GM12878 (cell line): ENCODE data around the gene TMCC2. TPM values are rescaled to one million over a fixed set of nuclear protein-coding genes. Genes with fewer than 3 reads are reported as not detected.

Experiments used
- ATAC-seq: fragments of 200-7000 bp; cut with Tn5 transposase; 3 replicates; pipeline ENCODE4 v1.9.1; 2020; ENCODE audit warnings: mild to moderate bottlenecking, moderate library complexity
- BruUV-seq: library from RNA; stranded (reverse); fragments of 400-500 nt; replicated peaks from 2 replicates; lab custom pipeline; 2021; lab: Mats Ljungman, UMichigan
- CTCF ChIA-PET: fragments of 300-600 bp; sonication (Branson Sonifier 250); formaldehyde crosslinking; extraction: SDS; loops from one replicate; lab custom pipeline; 2021; ENCODE audit warnings: inconsistent platforms; lab: Yijun Ruan, JAX
- POLR2A ChIA-PET: fragments of 350-600 bp; formaldehyde crosslinking; extraction: SDS; loops from one replicate; lab custom pipeline; 2021; ENCODE audit warnings: inconsistent platforms; lab: Charles Lee
- RAD21 ChIA-PET: fragments of 300-600 bp; sonication (Branson Sonifier 250); formaldehyde crosslinking; loops from one replicate; lab custom pipeline; 2023; ENCODE audit warnings: antibody characterized with exemption; ENCODE audit not compliant: unreplicated experiment; lab: Charles Lee
- SMC1A ChIA-PET: fragments of 300-600 bp; sonication (Branson Sonifier 250); formaldehyde crosslinking; loops from one replicate; lab custom pipeline; 2023; ENCODE audit not compliant: unreplicated experiment, uncharacterized antibody; lab: Charles Lee
- DNase-seq: peaks from one replicate; pipeline ENCODE4 v3.0.0-alpha.2; 2011; ENCODE audit warnings: low read depth, low spot score
- FAIRE-seq: peaks from 3 replicates; lab custom pipeline; 2011; peaks lifted over from hg19 to GRCh38; lab: Jason Lieb, UNC
- H2AFZ ChIP-seq: 2 replicates; pipeline ENCODE4 v1.6.0; 2011; ENCODE audit warnings: low read depth, low read length, control low read depth; ENCODE audit not compliant: control insufficient read depth
- H3K27ac ChIP-seq: 2 replicates; pipeline ENCODE4 v1.5.1; 2011; ENCODE audit warnings: control low read depth; ENCODE audit not compliant: control insufficient read depth, insufficient read depth
- H3K27me3 ChIP-seq, 2 experiments: replicated peaks in 1 of 2; 2 replicates each; pipeline versions ENCODE4 v1.6.0 to v1.6.1; 2011; ENCODE audit warnings: low read length in 1 of 2; ENCODE audit not compliant: control insufficient read depth in 2 of 2, insufficient read depth in 2 of 2
- H3K36me3 ChIP-seq, 2 experiments: 2 replicates each; pipeline ENCODE4 v1.5.1; 2011; ENCODE audit warnings: low read length in 1 of 2; ENCODE audit not compliant: control insufficient read depth in 2 of 2, insufficient read depth in 2 of 2
- H3K4me1 ChIP-seq: 2 replicates; pipeline ENCODE4 v1.6.1; 2011; ENCODE audit warnings: mild to moderate bottlenecking, low read length, moderate library complexity, mixed read lengths; ENCODE audit not compliant: control insufficient read depth, insufficient read depth
- H3K4me2 ChIP-seq: 2 replicates; pipeline ENCODE4 v1.6.0; 2011; ENCODE audit warnings: control low read depth; ENCODE audit not compliant: control insufficient read depth, insufficient read depth
- H3K4me3 ChIP-seq: fragments of 200-600 bp; sonication (generic); 2 replicates; pipeline ENCODE4 v1.5.1; 2016
- H3K79me2 ChIP-seq: 2 replicates; pipeline ENCODE4 v1.6.0; 2011; ENCODE audit warnings: low read length; ENCODE audit not compliant: control insufficient read depth, insufficient read depth
- H3K9ac ChIP-seq: 2 replicates; pipeline ENCODE4 v1.8.0; 2011; ENCODE audit warnings: low read length, control low read depth, mixed read lengths; ENCODE audit not compliant: control insufficient read depth, insufficient read depth
- H3K9me3 ChIP-seq: replicated peaks from 3 replicates; pipeline ENCODE4 v1.5.1; 2011; ENCODE audit warnings: mild to moderate bottlenecking, low read length; ENCODE audit not compliant: control insufficient read depth, insufficient read depth
- H4K20me1 ChIP-seq: 2 replicates; pipeline ENCODE4 v1.6.0; 2011; ENCODE audit not compliant: control insufficient read depth, insufficient read depth
- ATF7 ChIP-seq: fragments of 450-650 bp; IDR thresholded peaks from 2 replicates; pipeline ENCODE4 v1.6.1; 2016; ENCODE audit warnings: low read depth, mild to moderate bottlenecking
- HDAC6 ChIP-seq: fragments of 200-600 bp; sonication (generic); IDR thresholded peaks from one replicate; pipeline ENCODE4 v1.8.0; 2017; ENCODE audit warnings: antibody characterized with exemption; ENCODE audit not compliant: unreplicated experiment
- MAX ChIP-seq: IDR thresholded peaks from 2 replicates; pipeline ENCODE4 v1.6.1; 2012; ENCODE audit warnings: low read depth, low read length, improper control_type of control experiment
- MYC ChIP-seq: IDR thresholded peaks from 2 replicates; pipeline ENCODE4 v1.6.1; 2011; ENCODE audit warnings: mild to moderate bottlenecking, low read length, moderate library complexity, inconsistent platforms; ENCODE audit not compliant: insufficient read depth, insufficient replicate concordance, insufficient read length, severe bottlenecking
- NBN ChIP-seq: fragments of 450-650 bp; IDR thresholded peaks from 2 replicates; pipeline ENCODE4 v1.6.1; 2016
- PKNOX1 ChIP-seq: fragments of 450-650 bp; IDR thresholded peaks from 2 replicates; pipeline ENCODE4 v1.6.1; 2016; ENCODE audit warnings: mild to moderate bottlenecking
- PML ChIP-seq: IDR thresholded peaks from 2 replicates; pipeline ENCODE4 v1.6.1; 2012; ENCODE audit warnings: low read length, inconsistent platforms
- RCOR1 ChIP-seq: conservative IDR thresholded peaks from 2 replicates; pipeline ENCODE4 v1.6.1; 2012; ENCODE audit warnings: low read depth, low read length, improper control_type of control experiment
- RELB ChIP-seq: fragments of 450-650 bp; IDR thresholded peaks from 2 replicates; pipeline ENCODE4 v1.6.1; 2017; ENCODE audit warnings: low read depth, mild to moderate bottlenecking, moderate library complexity
- TARDBP ChIP-seq: IDR thresholded peaks from 2 replicates; pipeline ENCODE4 v1.6.1; 2016; ENCODE audit warnings: borderline replicate concordance
- TBL1XR1 ChIP-seq: IDR thresholded peaks from 2 replicates; pipeline ENCODE4 v1.6.1; 2012; ENCODE audit warnings: low read depth, low read length, improper control_type of control experiment
- USF1 ChIP-seq: IDR thresholded peaks from 2 replicates; pipeline ENCODE4 v1.6.1; 2011; ENCODE audit warnings: borderline replicate concordance, low read depth, mild to moderate bottlenecking, moderate library complexity, mixed read lengths, low read length; ENCODE audit not compliant: insufficient read depth; ENCODE audit errors: extremely low read length
- YY1 ChIP-seq: IDR thresholded peaks from 2 replicates; pipeline ENCODE4 v1.6.1; 2011; ENCODE audit warnings: low read depth, mild to moderate bottlenecking, low read length
- ZBTB40 ChIP-seq: fragments of 450-650 bp; IDR thresholded peaks from 2 replicates; pipeline ENCODE4 v1.6.1; 2016; ENCODE audit warnings: mild to moderate bottlenecking, moderate library complexity, borderline replicate concordance
- ZNF207 ChIP-seq: fragments of 450-650 bp; IDR thresholded peaks from 2 replicates; pipeline ENCODE4 v1.6.1; 2014; ENCODE audit warnings: antibody characterized with exemption, mild to moderate bottlenecking, borderline replicate concordance
- ZNF24 ChIP-seq: fragments of 450-650 bp; IDR thresholded peaks from 2 replicates; pipeline ENCODE4 v1.6.1; 2017; ENCODE audit warnings: antibody characterized with exemption, mild to moderate bottlenecking
- WGBS: methylation state at CpG from one replicate; pipeline ENCODE4 v1.1.6; 2016; ENCODE audit warnings: low lambda C conversion rate; ENCODE audit not compliant: insufficient replicate concordance, insufficient coverage; ENCODE audit errors: missing lambda C conversion rate; 5-methylcytosine and 5-hydroxymethylcytosine counted together
- in situ Hi-C: fragments of 300-500 bp; cut with MboI; formaldehyde crosslinking; loops from 9 replicates; pipeline ENCODE4 v1.14.3; 2018; ENCODE audit warnings: mixed read lengths
- intact Hi-C: fragments of 100-400 bp; cut with micrococcal nuclease; formaldehyde crosslinking; loops from one replicate; pipeline ENCODE4 v1.14.2; 2022; ENCODE audit not compliant: unreplicated experiment
- polyA plus RNA-seq, 11 experiments: library from polyadenylated mRNA; depleted of rRNA in 4 of 11; unstranded in 6 of 11; stranded (reverse) in 5 of 11; fragments of >200 nt; fragmentation: Nextera tagmentation in 4 of 11; fragmentation: Illumina TruSeq in 1 of 11; extraction: Ambion mirVana in 4 of 11; extraction: Trizol in 1 of 11; gene quantifications; 1 replicate in 1 of 11; 2 replicates in 10 of 11; pipeline versions ENCODE4 v1.2.1 to v1.2.3, GENCODE V29; 2011 to 2016; ENCODE audit warnings: inconsistent platforms in 2 of 11, missing spikeins in 2 of 11, low read depth in 1 of 11
- total RNA-seq, 4 experiments: library from RNA; depleted of rRNA in 3 of 4; stranded (reverse); fragments of >200 nt in 3 of 4; fragmentation: Illumina TruSeq in 1 of 4; extraction: Trizol in 1 of 4; gene quantifications; 2 replicates each; pipeline versions ENCODE4 v1.2.1 to v1.2.3, GENCODE V29; 2013 to 2021

TMCC2 gene
- total and polyA plus RNA-seq, 10 of the 15 experiments (the other 5 are each of a cell fraction or from before 2014, with no cell fraction given), result 0.06 to 2.3 (median 0.76) TPM

- TF ChIP-seq ZNF24 (no peak), TARDBP (no peak), RCOR1 (no peak)
Observed at GRCh38 chr1:205187420-205187819, 40.3 kb upstream of the TMCC2 start (continued).

- ATAC-seq, result no peak
- intact Hi-C loops, result no loop called here
- Histone ChIP-seq H2AFZ (no peak overlapping the region), H3K27ac (no peak overlapping the region), H3K9me3 (no peaks in the 10 kb centered on the region), H3K79me2 (no peaks in the 10 kb centered on the region), H3K4me1 (no peaks in the 10 kb centered on the region), H3K27me3 (no peaks in the 10 kb centered on the region), H3K36me3 (no peaks in the 10 kb centered on the region), H3K4me3 (no peak overlapping the region), H3K4me2 (no peak overlapping the region), H4K20me1 (no peaks in the 10 kb centered on the region), H3K9ac (no peak overlapping the region)
- DNase-seq, result no peak
- ChIA-PET SMC1A (interaction anchor here (1.4 to 1.6 kb wide), 2 partner anchors 11 to 42 kb away, joined by 4 to 6 read pairs; no protein-coding TSS in a partner anchor), CTCF (interaction anchor here (1.4 to 2.5 kb wide), 2 partner anchors 11 to 15 kb away, joined by 4 to 5 read pairs; no protein-coding TSS in a partner anchor), POLR2A (interaction anchor here (0.6 kb wide), 1 partner anchor 188 kb away, joined by 3 read pairs; no protein-coding TSS in a partner anchor), RAD21 (no interaction called here)
- no peak for FAIRE-seq
- no TSS peak for BruUV-seq
- 76% methylated on average over 2 of the region's 2 CpGs for WGBS
- in situ Hi-C loops, result no loop called here
- TF ChIP-seq YY1 (no peak), ZNF207 (no peak), PKNOX1 (no peak), RELB (no peak), PML (no peak), ZBTB40 (no peak), TBL1XR1 (no peak), USF1 (no peak), MAX (no peak), MYC (no peak), ATF7 (no peak), HDAC6 (no peak), NBN (no peak)
Observed at GRCh38 chr1:205188098-205188497, 39.6 kb upstream of the TMCC2 start.
